B cell (primary cell): Measurements from ENCODE around the gene GTPBP6. TPM values are rescaled to one million over a fixed set of nuclear protein-coding genes. Genes with fewer than 3 reads are reported as not detected.
"Not testable (repeated sequence)": the region's sequence is repeated elsewhere in the genome, so short reads cannot be mapped to it uniquely, and the experiment has no call there.

Source experiments
- ATAC-seq: fragments of 200-7000 bp; cut with Tn5 transposase; one replicate; pipeline ENCODE4 v1.10.0; 2021; ENCODE audit warnings: low read depth, mild to moderate bottlenecking, moderate number of reproducible peaks, moderate library complexity
- CTCF ChIA-PET: fragments of 350-600 bp; sonication (Branson Sonifier 250); formaldehyde crosslinking; loops from one replicate; lab custom pipeline; 2021; ENCODE audit warnings: antibody characterized with exemption, inconsistent platforms; lab: Charles Lee
- POLR2A ChIA-PET: fragments of 350-600 bp; sonication (Branson Sonifier 250); formaldehyde crosslinking; loops from one replicate; lab custom pipeline; 2021; ENCODE audit warnings: antibody characterized with exemption; lab: Charles Lee
- DNase-seq: peaks from one replicate; pipeline ENCODE4 v3.0.0; 2013
- H2AFZ ChIP-seq: 2 replicates; pipeline ENCODE4 v1.6.1; 2012; ENCODE audit warnings: mild to moderate bottlenecking, low read depth, low read length; ENCODE audit not compliant: insufficient read depth, poor library complexity, severe bottlenecking
- H3K27ac ChIP-seq, 2 donors: 1 replicate in 1 of 2; 2 replicates in 1 of 2; pipeline ENCODE4 v1.5.1; 2012 to 2013; ENCODE audit warnings: low read length in 2 of 2, mild to moderate bottlenecking in 2 of 2, moderate library complexity in 1 of 2
- H3K27me3 ChIP-seq, 4 experiments: fragments of 200-600 bp in 1 of 4; sonication (generic) in 1 of 4; replicated peaks in 1 of 4; 1 replicate in 2 of 4; 2 replicates in 2 of 4; pipeline versions ENCODE4 v1.6.1 to v1.7.0; 2013 to 2016; ENCODE audit warnings: low read length in 3 of 4, mild to moderate bottlenecking in 2 of 4, mixed read lengths in 1 of 4, moderate library complexity in 1 of 4; ENCODE audit not compliant: insufficient read depth in 4 of 4, control insufficient read depth in 3 of 4; ENCODE audit errors: control extremely low read depth in 1 of 4
- H3K36me3 ChIP-seq, 2 experiments: replicated peaks in 1 of 2; 1 replicate in 1 of 2; 2 replicates in 1 of 2; pipeline versions ENCODE4 v1.6.1 to v1.7.1; 2013; ENCODE audit warnings: low read length in 1 of 2; ENCODE audit not compliant: insufficient read depth in 2 of 2, control insufficient read depth in 1 of 2; ENCODE audit errors: control extremely low read depth in 1 of 2, extremely low read depth in 1 of 2
- H3K4me1 ChIP-seq, 2 donors: fragments of 200-600 bp in 1 of 2; sonication (generic) in 1 of 2; 1 replicate in 1 of 2; 2 replicates in 1 of 2; pipeline versions ENCODE4 v1.5.1 to v1.6.1; 2013 to 2017; ENCODE audit warnings: low read length in 2 of 2; ENCODE audit not compliant: control insufficient read depth in 2 of 2, insufficient read depth in 2 of 2
- H3K4me2 ChIP-seq: replicated peaks from 2 replicates; pipeline ENCODE3; 2012; ENCODE audit warnings: mild to moderate bottlenecking, low read depth, low read length; ENCODE audit not compliant: poor library complexity, severe bottlenecking
- H3K4me3 ChIP-seq, 5 experiments: fragments of 200-600 bp in 1 of 5; sonication (generic) in 1 of 5; 1 replicate in 3 of 5; 2 replicates in 2 of 5; pipeline versions ENCODE4 v1.5.1 to v1.7.0; 2011 to 2016; ENCODE audit warnings: low read length in 4 of 5, mild to moderate bottlenecking in 4 of 5, low read depth in 2 of 5, control low read depth in 1 of 5, moderate library complexity in 1 of 5; ENCODE audit not compliant: insufficient read depth in 1 of 5; ENCODE audit errors: control extremely low read depth in 1 of 5, extremely low read depth in 1 of 5
- H3K79me2 ChIP-seq: fragments of 200-600 bp; sonication (generic); one replicate; pipeline ENCODE4 v1.6.0; 2016; ENCODE audit warnings: low read length; ENCODE audit not compliant: control insufficient read depth, insufficient read depth
- H3K9ac ChIP-seq: fragments of 200-600 bp; sonication (generic); 2 replicates; pipeline ENCODE4 v1.6.1; 2017; ENCODE audit warnings: mild to moderate bottlenecking, low read length, moderate library complexity
- H3K9me3 ChIP-seq, 3 donors: one replicate each; pipeline versions ENCODE4 v1.6.1 to v1.7.1; 2013; ENCODE audit warnings: low read length in 2 of 3; ENCODE audit not compliant: control insufficient read depth in 2 of 3, insufficient read depth in 1 of 3; ENCODE audit errors: control extremely low read depth in 1 of 3
- H4K20me1 ChIP-seq: 2 replicates; pipeline ENCODE4 v1.6.0; 2012; ENCODE audit warnings: mild to moderate bottlenecking, low read length; ENCODE audit not compliant: insufficient read depth, control insufficient read depth, poor library complexity, severe bottlenecking
- H3K27ac Mint-ChIP-seq: one replicate; pipeline ENCODE4 v1.8.0; 2021; ENCODE audit warnings: mixed read lengths
- H3K27me3 Mint-ChIP-seq: one replicate; pipeline ENCODE4 v1.8.0; 2021; ENCODE audit warnings: mixed read lengths
- H3K4me1 Mint-ChIP-seq: one replicate; pipeline ENCODE4 v1.8.0; 2021; ENCODE audit warnings: mixed read lengths
- H3K4me3 Mint-ChIP-seq: one replicate; pipeline ENCODE4 v1.8.0; 2021; ENCODE audit warnings: mixed read lengths
- H3K9me3 Mint-ChIP-seq: one replicate; pipeline ENCODE4 v1.8.0; 2022; ENCODE audit warnings: mixed read lengths; ENCODE audit not compliant: insufficient read depth
- EZH2 ChIP-seq: IDR thresholded peaks from 2 replicates; pipeline ENCODE4 v1.6.1; 2012; ENCODE audit warnings: borderline replicate concordance, low read depth, mild to moderate bottlenecking, moderate library complexity, low read length; ENCODE audit not compliant: insufficient read depth, poor library complexity, severe bottlenecking
- WGBS: methylation state at CpG from one replicate; pipeline ENCODE4 v1.1.5; 2013; ENCODE audit warnings: missing lambda C conversion rate; ENCODE audit not compliant: insufficient coverage; 5-methylcytosine and 5-hydroxymethylcytosine counted together
- intact Hi-C: fragments of 100-400 bp; cut with micrococcal nuclease; formaldehyde crosslinking; loops from one replicate; pipeline ENCODE4 v1.10.0; 2022
- polyA plus RNA-seq: library from polyadenylated mRNA; depleted of rRNA; stranded (reverse); fragments of >200 nt; gene quantifications from 2 replicates; pipeline ENCODE4 v1.2.3, GENCODE V29; 2012
- total RNA-seq, 2 donors: library from RNA; stranded (reverse); fragments of 120-200 nt in 1 of 2; gene quantifications; 1 replicate in 1 of 2; 2 replicates in 1 of 2; pipeline versions ENCODE4 v1.2.3 to v1.2.4, GENCODE V29; 2013 to 2022
- TF ChIP-seq, protein P1 (sequence below): fragments of 200-600 bp; IDR thresholded peaks from one replicate; pipeline ENCODE4 v1.8.0; 2022; ENCODE audit warnings: antibody characterized with exemption, mild to moderate bottlenecking

GTPBP6 gene
- total and polyA plus RNA-seq, 2 donors (not counting 1 experiment from before 2014, with no cell fraction given), result 72.9 to 82.9 TPM

DNA sequence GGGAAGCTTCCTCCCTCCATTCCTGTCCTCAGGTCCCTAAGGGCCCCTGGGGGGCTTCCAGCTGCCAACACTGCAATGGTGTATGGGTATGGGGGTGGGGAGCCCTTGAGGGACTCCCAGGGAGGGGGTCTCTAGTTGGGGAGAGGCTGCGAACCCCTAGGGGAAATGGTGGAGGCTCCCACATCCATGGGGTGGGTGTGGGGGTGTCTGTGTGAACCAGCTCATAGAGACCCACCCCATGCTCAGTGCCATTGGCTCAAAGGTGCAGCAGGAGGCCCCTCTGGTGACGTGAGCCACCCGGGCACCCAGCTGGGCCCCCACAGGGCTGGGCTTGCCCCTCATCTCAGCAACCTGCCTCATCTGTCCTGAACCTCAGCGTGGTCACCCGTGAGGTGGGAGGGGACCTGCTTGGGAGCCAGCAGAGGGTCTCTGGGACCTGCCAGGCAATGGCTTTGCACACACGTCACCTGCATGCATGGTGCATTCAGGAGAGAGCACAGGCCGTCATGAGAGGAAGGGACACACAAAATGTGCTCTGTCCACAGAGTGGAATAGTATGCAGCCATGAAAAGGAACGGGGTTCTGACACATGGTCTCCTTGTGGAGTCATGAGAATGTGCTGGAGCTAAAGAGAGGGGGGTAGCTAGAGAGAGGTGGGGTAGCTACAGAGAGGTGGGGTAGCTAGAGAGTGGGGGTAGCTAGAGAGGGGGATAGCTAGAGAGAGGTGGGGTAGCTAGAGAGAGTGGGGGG, 60.1 kb downstream of the GTPBP6 start:
- Histone ChIP-seq H3K36me3 (no peaks in the 10 kb centered on the region), H4K20me1 (no peaks in the 10 kb centered on the region), H3K27ac (no peak overlapping the region), H3K4me2 (no peak overlapping the region), H3K4me3 (no peak overlapping the region), H3K4me1 (no peaks in the 10 kb centered on the region), H3K9me3 (peaks cover 0 to 27% (median 0%) of the 10 kb centered on the region in 3 donors), H3K27me3 (no peaks in the 10 kb centered on the region), H3K9ac (no peak overlapping the region), H2AFZ (no peak overlapping the region), H3K79me2 (no peaks in the 10 kb centered on the region)
- intact Hi-C loops, result no loop called here
- 65% methylated on average over 8 of the region's 8 CpGs for WGBS
- TF ChIP-seq, protein P1, sequence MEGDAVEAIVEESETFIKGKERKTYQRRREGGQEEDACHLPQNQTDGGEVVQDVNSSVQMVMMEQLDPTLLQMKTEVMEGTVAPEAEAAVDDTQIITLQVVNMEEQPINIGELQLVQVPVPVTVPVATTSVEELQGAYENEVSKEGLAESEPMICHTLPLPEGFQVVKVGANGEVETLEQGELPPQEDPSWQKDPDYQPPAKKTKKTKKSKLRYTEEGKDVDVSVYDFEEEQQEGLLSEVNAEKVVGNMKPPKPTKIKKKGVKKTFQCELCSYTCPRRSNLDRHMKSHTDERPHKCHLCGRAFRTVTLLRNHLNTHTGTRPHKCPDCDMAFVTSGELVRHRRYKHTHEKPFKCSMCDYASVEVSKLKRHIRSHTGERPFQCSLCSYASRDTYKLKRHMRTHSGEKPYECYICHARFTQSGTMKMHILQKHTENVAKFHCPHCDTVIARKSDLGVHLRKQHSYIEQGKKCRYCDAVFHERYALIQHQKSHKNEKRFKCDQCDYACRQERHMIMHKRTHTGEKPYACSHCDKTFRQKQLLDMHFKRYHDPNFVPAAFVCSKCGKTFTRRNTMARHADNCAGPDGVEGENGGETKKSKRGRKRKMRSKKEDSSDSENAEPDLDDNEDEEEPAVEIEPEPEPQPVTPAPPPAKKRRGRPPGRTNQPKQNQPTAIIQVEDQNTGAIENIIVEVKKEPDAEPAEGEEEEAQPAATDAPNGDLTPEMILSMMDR, result no peak
- no peak for TF ChIP-seq EZH2
- Mint-ChIP-seq H3K4me3 (no peak overlapping the region), H3K4me1 (peaks cover 2% of the 10 kb centered on the region), H3K27me3 (no peaks in the 10 kb centered on the region), H3K27ac (no peak overlapping the region), H3K9me3 (no peaks in the 10 kb centered on the region)
- DNase-seq (no peak), ATAC-seq (no peak)
- CTCF ChIA-PET, result no interaction called here
- POLR2A ChIA-PET, result no interaction called here

DNA sequence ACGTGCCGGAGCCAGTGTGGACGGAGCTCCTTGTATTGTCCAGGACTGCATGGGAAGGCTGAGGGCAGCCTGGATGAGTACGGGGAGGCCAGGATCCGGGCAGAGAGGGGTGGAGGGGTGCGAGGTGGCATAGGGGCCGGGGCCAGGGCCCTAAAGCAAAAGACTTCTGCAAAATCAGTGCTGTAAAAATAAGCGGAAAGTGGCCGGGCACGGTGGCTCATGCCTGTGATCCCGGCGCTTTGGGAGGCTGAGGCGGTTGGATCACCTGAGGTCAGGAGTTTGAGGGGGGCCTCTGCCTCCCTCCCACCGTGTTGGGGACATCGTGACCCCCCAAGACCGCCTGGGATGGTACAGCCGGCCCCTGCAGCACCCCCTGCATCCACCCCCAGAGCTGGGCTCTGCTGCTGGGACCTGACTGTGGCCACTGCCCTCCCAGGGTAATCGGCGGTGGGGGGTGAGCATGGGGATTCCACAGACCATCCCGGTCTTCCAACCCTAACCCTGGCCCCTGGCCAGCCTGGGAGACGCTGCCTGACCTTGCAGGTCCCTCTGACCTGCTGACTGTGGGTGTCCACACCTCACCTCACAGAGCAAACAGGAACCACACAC, 60.8 kb downstream of the GTPBP6 start:
- ChIA-PET CTCF (no interaction called here), POLR2A (no interaction called here)
- Mint-ChIP-seq H3K27ac (no peak overlapping the region), H3K4me3 (no peak overlapping the region), H3K4me1 (peaks cover 2% of the 10 kb centered on the region), H3K27me3 (no peaks in the 10 kb centered on the region), H3K9me3 (peaks cover under 1% of the 10 kb centered on the region)
- no peak overlapping the region for H3K27ac ChIP-seq
- H3K9ac ChIP-seq, result no peak overlapping the region
- no peaks in the 10 kb centered on the region for H3K4me1 ChIP-seq
- ATAC-seq, result no peak
- H3K4me3 ChIP-seq, result no peak overlapping the region
- TF ChIP-seq, protein P1, result no peak
- TF ChIP-seq EZH2, result no peak
- H3K9me3 ChIP-seq, result peaks cover 0 to 32% (median 0%) of the 10 kb centered on the region in 3 donors
- intact Hi-C loops, result no loop called here
- H2AFZ ChIP-seq, result no peak overlapping the region
- H3K79me2 ChIP-seq, result no peaks in the 10 kb centered on the region
- no peak for DNase-seq
- H3K27me3 ChIP-seq, result no peaks in the 10 kb centered on the region
- H4K20me1 ChIP-seq, result no peaks in the 10 kb centered on the region
- WGBS, result 87% methylated on average over 17 of the region's 21 CpGs
- H3K36me3 ChIP-seq, result no peaks in the 10 kb centered on the region
- no peak overlapping the region for H3K4me2 ChIP-seq

DNA sequence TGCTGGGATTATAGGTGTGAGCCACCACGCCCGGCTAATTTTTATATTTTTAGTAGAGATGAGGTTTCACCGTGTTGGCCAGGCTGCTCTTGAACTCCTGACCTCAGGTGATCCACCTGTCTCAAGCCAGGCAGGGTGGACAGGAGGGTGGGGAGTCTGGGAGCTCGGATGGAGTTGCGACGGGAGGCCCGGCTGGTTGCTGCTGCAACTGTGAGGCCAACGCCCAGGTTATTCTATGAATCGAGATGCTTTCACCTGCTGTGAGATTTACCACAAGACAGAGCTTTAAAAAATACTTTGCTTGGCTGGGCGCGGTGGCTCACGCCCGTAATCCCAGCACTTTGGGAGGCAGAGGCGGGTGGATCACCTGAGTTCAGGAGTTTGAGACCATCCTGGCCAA, 61.5 kb downstream of the GTPBP6 start:
- H3K9me3 ChIP-seq, result peaks cover 0 to 32% (median 0%) of the 10 kb centered on the region in 3 donors
- H3K9me3 Mint-ChIP-seq, H2AFZ ChIP-seq, H3K36me3 ChIP-seq, H3K4me1 ChIP-seq, ATAC-seq, intact Hi-C loops, H3K27ac ChIP-seq, H3K27me3 Mint-ChIP-seq, CTCF ChIA-PET, H4K20me1 ChIP-seq, H3K4me3 Mint-ChIP-seq, DNase-seq, H3K27me3 ChIP-seq, H3K4me3 ChIP-seq, H3K4me2 ChIP-seq, H3K27ac Mint-ChIP-seq, H3K9ac ChIP-seq, POLR2A ChIA-PET, H3K4me1 Mint-ChIP-seq, H3K79me2 ChIP-seq: not testable (repeated sequence)
- 96% methylated on average over 13 of the region's 14 CpGs for WGBS
